ENCODE data around the gene MYO3B.

Gene MYO3B

GRCh38 chr2:170177950-170178781 is at the start of gene MYO3B:
MYO3B (plus strand) TSS chr2:170178147; CDS start chr2:170178288, 141 bp downstream.
- peak in 2 of 58 donors; percentile 3 to 4 for DNase-seq

- no peak for DNase-seq
Measured at GRCh38 chr2:170139276-170139967, 38.5 kb upstream of the MYO3B start.

GRCh38 chr2:170140561-170140960 is 37.4 kb upstream of the MYO3B start:
- DNase-seq: no peak

GRCh38 chr2:170141865-170142264 is 36.1 kb upstream of the MYO3B start:
- no peak for DNase-seq

- DNase-seq: no peak
Measured at GRCh38 chr2:170142502-170142901, 35.4 kb upstream of the MYO3B start.

GRCh38 chr2:170143045-170143717 is 34.8 kb upstream of the MYO3B start:
- DNase-seq: no peak

- DNase-seq: no peak
Measured at GRCh38 chr2:170144761-170145160, 33.2 kb upstream of the MYO3B start.

- no peak for DNase-seq
Measured at GRCh38 chr2:170145191-170145590, 32.8 kb upstream of the MYO3B start.

- DNase-seq: no peak
Measured at GRCh38 chr2:170145675-170146432, 32.1 kb upstream of the MYO3B start.

- DNase-seq: no peak
Measured at GRCh38 chr2:170146784-170147183, 31.2 kb upstream of the MYO3B start.

- DNase-seq: no peak
Measured at GRCh38 chr2:170147576-170147975, 30.4 kb upstream of the MYO3B start.

- DNase-seq: no peak
Measured at GRCh38 chr2:170148161-170148560, 29.8 kb upstream of the MYO3B start.

GRCh38 chr2:170152421-170152820 is 25.5 kb upstream of the MYO3B start:
- no peak for DNase-seq

- peak in 2 of 58 donors; percentile 10 to 14 for DNase-seq
Measured at GRCh38 chr2:170155022-170155722, 22.8 kb upstream of the MYO3B start.

- no peak for DNase-seq
Measured at GRCh38 chr2:170155723-170156253, 22.2 kb upstream of the MYO3B start.

GRCh38 chr2:170156592-170156991 is 21.4 kb upstream of the MYO3B start:
- DNase-seq: no peak

GRCh38 chr2:170157025-170157684 is 20.8 kb upstream of the MYO3B start:
- DNase-seq: no peak

- no peak for DNase-seq
Measured at GRCh38 chr2:170159060-170159459, 18.9 kb upstream of the MYO3B start.

GRCh38 chr2:170161516-170162270 is 16.3 kb upstream of the MYO3B start:
- no peak for DNase-seq

Data from anterior cingulate cortex (tissue), 58 donors.